Left ventricle myocardium inferior (tissue), 1 donor: ENCODE results near the gene KBTBD13. TPM values are rescaled to one million over a fixed set of nuclear protein-coding genes. Genes with fewer than 3 reads are reported as not detected.
A peak's percentile ranks its signal among the peaks of the same experiment; 100 is the strongest.

Experiments used
- DNase-seq: peaks from one replicate; pipeline ENCODE4 v3.0.0-alpha.2; 2020
- H3K27ac ChIP-seq: fragments of 200-600 bp; replicated peaks from 2 replicates; pipeline ENCODE4 v1.8.0; 2021
- H3K27me3 ChIP-seq: fragments of 200-600 bp; 2 replicates; pipeline ENCODE4 v1.8.0; 2021; ENCODE audit warnings: low read depth
- H3K36me3 ChIP-seq: fragments of 200-600 bp; 2 replicates; pipeline ENCODE4 v1.8.0; 2021
- H3K4me1 ChIP-seq: fragments of 200-600 bp; 2 replicates; pipeline ENCODE4 v1.8.0; 2021
- H3K4me3 ChIP-seq: fragments of 200-600 bp; 2 replicates; pipeline ENCODE4 v1.8.0; 2021; ENCODE audit warnings: mild to moderate bottlenecking, moderate library complexity
- H3K9me3 ChIP-seq: fragments of 200-600 bp; replicated peaks from 2 replicates; pipeline ENCODE4 v1.8.0; 2021
- intact Hi-C: fragments of 100-400 bp; cut with micrococcal nuclease; formaldehyde crosslinking; loops from one replicate; pipeline ENCODE4 v1.11.0; 2022
- total RNA-seq: library from RNA; stranded (reverse); fragmentation: NEBNext Ultra II Directional; extraction: Animal tissue kit (Norgen Biotek cat#: 25700); gene quantifications from one replicate; pipeline ENCODE4 v1.2.1, GENCODE V29; 2021
- TF ChIP-seq, protein P1 (sequence below): fragments of 200-600 bp; IDR thresholded peaks from 2 replicates; pipeline ENCODE4 v1.8.0; 2021; ENCODE audit warnings: antibody characterized with exemption, mild to moderate bottlenecking, borderline replicate concordance
- donor health status: DM: no; HTN: yes; CAD: no; lungs with severe emphysema.

Gene KBTBD13
- total RNA-seq, 1 donor from 2014 or later = 5.2 TPM

DNA sequence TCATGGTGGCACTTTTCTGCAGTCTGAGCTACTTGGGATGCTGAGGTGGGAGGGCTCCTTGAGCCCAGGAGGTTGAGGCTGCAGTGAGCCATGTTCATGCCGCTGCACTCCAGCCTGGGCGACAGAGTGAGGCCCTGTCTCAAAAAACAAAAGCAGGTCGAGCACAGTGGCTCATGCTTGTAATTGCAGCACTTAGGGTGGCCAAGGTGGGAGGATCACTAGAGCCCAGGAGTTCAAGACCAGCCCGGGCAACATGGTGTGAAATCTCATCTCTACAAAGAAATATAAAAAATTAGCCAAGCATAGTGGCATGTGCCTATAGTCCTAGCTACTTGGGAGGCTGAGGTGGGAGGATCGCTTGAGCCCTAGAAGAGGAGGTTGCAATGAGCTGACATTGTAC, 28.5 kb downstream of the KBTBD13 start:
- Histone ChIP-seq H3K9me3 (no peaks in the 10 kb centered on the region), H3K27ac (no peak overlapping the region), H3K27me3 (no peaks in the 10 kb centered on the region), H3K4me1 (peaks cover 5% of the 10 kb centered on the region), H3K36me3 (peaks cover 43% of the 10 kb centered on the region), H3K4me3 (no peak overlapping the region)
- TF ChIP-seq, protein P1, sequence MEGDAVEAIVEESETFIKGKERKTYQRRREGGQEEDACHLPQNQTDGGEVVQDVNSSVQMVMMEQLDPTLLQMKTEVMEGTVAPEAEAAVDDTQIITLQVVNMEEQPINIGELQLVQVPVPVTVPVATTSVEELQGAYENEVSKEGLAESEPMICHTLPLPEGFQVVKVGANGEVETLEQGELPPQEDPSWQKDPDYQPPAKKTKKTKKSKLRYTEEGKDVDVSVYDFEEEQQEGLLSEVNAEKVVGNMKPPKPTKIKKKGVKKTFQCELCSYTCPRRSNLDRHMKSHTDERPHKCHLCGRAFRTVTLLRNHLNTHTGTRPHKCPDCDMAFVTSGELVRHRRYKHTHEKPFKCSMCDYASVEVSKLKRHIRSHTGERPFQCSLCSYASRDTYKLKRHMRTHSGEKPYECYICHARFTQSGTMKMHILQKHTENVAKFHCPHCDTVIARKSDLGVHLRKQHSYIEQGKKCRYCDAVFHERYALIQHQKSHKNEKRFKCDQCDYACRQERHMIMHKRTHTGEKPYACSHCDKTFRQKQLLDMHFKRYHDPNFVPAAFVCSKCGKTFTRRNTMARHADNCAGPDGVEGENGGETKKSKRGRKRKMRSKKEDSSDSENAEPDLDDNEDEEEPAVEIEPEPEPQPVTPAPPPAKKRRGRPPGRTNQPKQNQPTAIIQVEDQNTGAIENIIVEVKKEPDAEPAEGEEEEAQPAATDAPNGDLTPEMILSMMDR = no peak
- intact Hi-C loops = loop anchor here (10.0 kb wide), 1 partner anchor 50 kb away; no protein-coding TSS in a partner anchor
- DNase-seq = no peak

DNA sequence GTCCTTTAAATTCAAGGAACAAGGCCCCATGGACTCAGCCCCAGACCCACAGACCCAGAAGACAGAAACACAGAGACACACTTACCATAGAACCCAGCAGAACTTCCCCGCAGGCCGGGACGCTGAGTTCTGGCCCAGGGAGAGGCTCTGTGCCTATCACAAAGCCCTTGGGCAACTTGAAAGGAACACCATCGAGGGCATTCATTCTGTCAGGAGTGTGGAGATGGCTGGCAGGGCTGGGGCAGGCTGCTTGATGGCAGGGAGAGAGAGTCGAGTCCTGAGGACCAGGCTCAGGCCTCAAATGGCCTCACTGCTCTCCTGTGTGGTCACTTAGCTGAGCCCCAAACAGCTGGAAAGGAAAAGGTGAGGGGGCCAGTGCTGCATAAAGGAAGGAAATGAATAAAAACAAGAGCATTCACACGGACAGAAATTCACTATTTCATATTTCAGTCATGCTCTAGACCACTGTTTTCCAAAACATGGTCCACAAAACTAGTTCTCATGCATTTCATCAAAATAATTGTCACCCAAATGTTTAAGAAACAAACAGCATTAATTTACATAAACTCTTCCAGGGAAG, 29.6 kb downstream of the KBTBD13 start:
- Histone ChIP-seq H3K27me3 (no peaks in the 10 kb centered on the region), H3K4me3 (no peak overlapping the region), H3K9me3 (no peaks in the 10 kb centered on the region), H3K4me1 (peaks cover 8% of the 10 kb centered on the region), H3K36me3 (peaks cover 35% of the 10 kb centered on the region), H3K27ac (no peak overlapping the region)
- intact Hi-C loops = loop anchor here (10.0 kb wide), 1 partner anchor 51 kb away; no protein-coding TSS in a partner anchor
- TF ChIP-seq, protein P1 = no peak
- no peak for DNase-seq

DNA sequence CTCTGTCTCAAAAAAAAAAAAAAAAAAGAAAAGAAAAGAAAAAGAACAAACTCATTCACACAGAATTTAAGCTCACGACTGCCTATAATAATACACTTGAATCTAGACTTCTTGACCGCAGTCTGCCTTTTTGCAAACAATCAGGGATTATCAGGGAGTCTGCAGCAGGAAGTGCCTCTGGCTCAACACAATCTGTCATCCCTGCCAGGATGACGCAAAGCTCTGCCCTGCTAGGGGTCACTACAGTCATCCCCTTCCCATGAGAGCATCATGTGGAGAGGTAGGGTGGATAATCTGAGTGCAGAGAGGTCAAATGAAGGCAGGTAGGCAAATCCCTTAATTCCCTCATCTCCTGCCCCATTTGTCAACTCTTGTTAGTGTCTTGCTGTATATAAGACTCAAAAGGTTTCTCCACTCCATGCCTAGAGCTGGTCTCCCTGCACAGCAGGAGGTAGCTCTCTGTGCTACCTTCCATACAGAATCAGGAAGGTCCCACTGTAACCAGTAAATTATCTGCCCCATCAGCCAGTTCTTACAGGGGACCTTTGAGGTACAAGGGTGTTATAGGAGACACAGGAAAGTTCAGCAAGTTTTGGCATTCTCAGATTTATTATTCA, 34.2 kb downstream of the KBTBD13 start:
- Histone ChIP-seq H3K27me3 (no peaks in the 10 kb centered on the region), H3K36me3 (peaks cover 48% of the 10 kb centered on the region), H3K27ac (peak overlapping the region; percentile 33), H3K4me1 (peaks cover 3% of the 10 kb centered on the region), H3K4me3 (no peak overlapping the region), H3K9me3 (no peaks in the 10 kb centered on the region)
- TF ChIP-seq, protein P1 = no peak
- intact Hi-C loops = no loop called here
- DNase-seq = no peak

DNA sequence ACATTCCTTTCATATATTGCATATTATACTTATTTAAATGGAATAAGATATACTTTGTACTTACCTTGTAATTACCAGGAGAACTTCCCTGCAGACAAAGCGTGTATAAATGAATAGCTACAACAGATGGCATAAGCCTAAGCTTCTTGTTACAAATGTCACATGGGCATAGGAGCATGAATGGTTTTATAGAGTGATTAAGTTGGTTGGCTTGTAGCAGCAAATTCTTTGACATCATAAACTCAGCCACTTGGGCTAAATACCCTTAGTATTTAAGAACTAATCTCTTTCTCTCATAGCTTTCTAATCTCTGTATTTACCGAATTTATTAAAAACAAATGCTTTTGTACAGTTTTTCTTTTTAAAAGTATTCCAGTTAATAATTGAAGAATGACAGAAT, 38.5 kb downstream of the KBTBD13 start, which contains the start of gene UBAP1L:
Gene UBAP1L (minus strand): TSS at position 115 of the 400 bp plus-strand sequence. CDS start 8,985 bp downstream, outside the sequence.
- H3K4me3 ChIP-seq = no peak within 1 kb of the TSS
- H3K36me3 ChIP-seq = peaks cover 78% of the 10 kb centered on the region
- no peaks in the 10 kb centered on the region for H3K27me3 ChIP-seq
- DNase-seq = no peak
- H3K9me3 ChIP-seq = no peaks in the 10 kb centered on the region
- TF ChIP-seq, protein P1 = no peak
- no peak within 1 kb of the TSS for H3K27ac ChIP-seq
- intact Hi-C loops = no loop called here
- peaks cover 3% of the 10 kb centered on the region for H3K4me1 ChIP-seq

DNA sequence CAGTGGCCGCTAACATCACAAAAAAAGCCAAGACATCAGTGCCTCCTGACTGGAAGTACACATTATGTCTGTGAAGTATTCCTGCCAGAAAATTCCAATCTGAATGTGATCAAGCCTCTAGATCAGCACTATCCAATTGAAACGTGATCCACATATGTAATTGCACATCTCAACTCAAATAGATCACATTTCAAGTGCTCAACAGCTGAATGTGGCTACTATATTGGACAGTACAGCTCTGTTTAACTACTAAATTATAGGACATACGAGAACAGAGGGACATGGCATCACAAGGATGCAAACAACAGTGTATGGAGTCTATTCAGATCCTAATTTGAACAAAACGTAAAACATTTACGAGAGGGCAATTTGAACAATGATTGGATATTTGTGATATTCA, 39.0 kb downstream of the KBTBD13 start:
- no peaks in the 10 kb centered on the region for H3K27me3 ChIP-seq
- H3K4me1 ChIP-seq = peaks cover 3% of the 10 kb centered on the region
- no peak for DNase-seq
- H3K4me3 ChIP-seq = no peak overlapping the region
- intact Hi-C loops = no loop called here
- TF ChIP-seq, protein P1 = no peak
- no peak overlapping the region for H3K27ac ChIP-seq
- peaks cover 80% of the 10 kb centered on the region for H3K36me3 ChIP-seq
- no peaks in the 10 kb centered on the region for H3K9me3 ChIP-seq

Other genes with a start within 250 kb of the KBTBD13 start
- gene PLEKHO2, start 234.8 kb upstream of the KBTBD13 start, total RNA-seq = 8.0 TPM
- 1.8 TPM for gene ANKDD1A, start 164.8 kb upstream of the KBTBD13 start, total RNA-seq
- gene SPG21, start 86.8 kb upstream of the KBTBD13 start, total RNA-seq = 47.2 TPM
- 18.6 TPM for gene MTFMT, start 47.1 kb upstream of the KBTBD13 start, total RNA-seq
- not detected for gene SLC51B, start 31.4 kb upstream of the KBTBD13 start, total RNA-seq
- gene RASL12, start 8.8 kb upstream of the KBTBD13 start, total RNA-seq = 12.9 TPM
- 1.8 TPM for gene UBAP1L, start 38.5 kb downstream of the KBTBD13 start, total RNA-seq
- gene PDCD7, start 57.1 kb downstream of the KBTBD13 start, total RNA-seq = 14.5 TPM
- gene CLPX, start 108.6 kb downstream of the KBTBD13 start, total RNA-seq = 52.5 TPM
- 7.3 TPM for gene CILP, start 134.7 kb downstream of the KBTBD13 start, total RNA-seq
- gene PARP16, start 210.1 kb downstream of the KBTBD13 start, total RNA-seq = 4.6 TPM
- gene RNU5A-1, start 219.3 kb downstream of the KBTBD13 start, total RNA-seq = not detected
- gene RNU5B-1, start 227.9 kb downstream of the KBTBD13 start, total RNA-seq = 40.3 TPM